Activated CD4-positive, alpha-beta T cell treated with anti-CD3 and anti-CD28 coated beads, Interleukin-2, amount 50 U/mL, for 24 hours (primary cell): Measurements from ENCODE around the gene KRTAP8-1.

Source experiments
- DNase-seq, 2 donors: peaks; one replicate each; pipeline ENCODE4 v3.0.0-alpha.2; 2020; ENCODE audit warnings: low read depth in 1 of 2, low spot score in 1 of 2

Gene KRTAP8-1

GRCh38 chr21:30813174-30813573 lies at the start of gene KRTAP8-1:
Gene KRTAP8-1 (minus strand): TSS chr21:30813274. CDS start chr21:30813220, 54 bp downstream.
- no peak for DNase-seq

- no peak for DNase-seq
Measured at GRCh38 chr21:30847627-30848500, 34.8 kb upstream of the KRTAP8-1 start.

GRCh38 chr21:30842990-30843389 lies 29.9 kb upstream of the KRTAP8-1 start:
- no peak for DNase-seq

- DNase-seq = peak in 1 of 2 donors; percentile 21
Measured at GRCh38 chr21:30839304-30839703, 26.2 kb upstream of the KRTAP8-1 start.

DNA sequence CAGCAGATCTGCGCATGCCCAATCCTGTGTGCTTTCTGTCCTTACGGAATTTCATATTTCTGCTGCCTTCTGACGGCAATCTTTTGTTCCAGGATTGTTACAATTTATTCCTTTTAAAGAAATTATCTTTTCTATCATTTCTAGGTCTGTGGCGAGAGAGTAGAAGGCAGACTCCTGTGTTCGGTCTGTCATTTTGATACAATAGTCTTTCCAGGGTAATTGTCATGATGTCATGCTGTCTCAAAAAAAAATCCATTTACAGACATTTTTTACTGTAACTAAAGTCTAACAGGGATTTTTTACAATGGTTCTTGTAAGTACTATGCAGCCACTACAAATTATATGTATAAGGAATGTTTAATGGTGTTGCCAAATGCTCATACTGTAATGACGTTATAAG lies 25.5 kb upstream of the KRTAP8-1 start:
- no peak for DNase-seq

DNA sequence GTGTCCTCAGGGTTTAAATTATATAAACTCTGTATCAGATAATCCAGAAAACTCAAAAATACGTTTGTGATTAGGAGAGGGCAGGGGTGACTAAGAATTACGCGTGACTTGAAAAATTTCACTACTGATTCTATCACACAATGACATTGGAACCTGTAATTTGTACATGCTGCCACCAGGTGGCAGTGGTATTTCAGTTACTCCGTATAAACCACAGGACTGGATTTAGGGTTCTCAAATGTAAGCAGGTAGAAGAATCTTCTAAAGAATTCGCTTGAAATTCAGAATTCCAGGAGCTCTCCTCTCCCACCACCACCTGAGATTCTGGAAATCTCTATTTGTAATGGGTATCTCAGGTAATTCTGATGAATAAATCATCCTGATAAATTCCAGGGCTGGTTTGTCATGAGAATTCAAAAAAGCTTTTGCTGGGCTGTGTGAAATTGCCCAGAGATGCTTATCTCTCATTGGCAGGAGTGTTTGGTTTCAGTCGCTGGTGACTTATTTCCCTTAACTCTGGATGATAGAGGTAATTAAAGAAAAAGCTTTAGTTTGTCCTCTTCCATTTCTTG lies 18.2 kb upstream of the KRTAP8-1 start:
- peak in 1 of 2 donors; percentile 21 for DNase-seq

- no peak for DNase-seq
Measured at GRCh38 chr21:30829659-30830058, 16.6 kb upstream of the KRTAP8-1 start, which contains the start of gene KRTAP7-1. Gene KRTAP7-1 (minus strand): TSS chr21:30829759. CDS start chr21:30829698, 61 bp downstream.

- DNase-seq = no peak
Measured at GRCh38 chr21:30818837-30819610, 6.0 kb upstream of the KRTAP8-1 start.

DNA sequence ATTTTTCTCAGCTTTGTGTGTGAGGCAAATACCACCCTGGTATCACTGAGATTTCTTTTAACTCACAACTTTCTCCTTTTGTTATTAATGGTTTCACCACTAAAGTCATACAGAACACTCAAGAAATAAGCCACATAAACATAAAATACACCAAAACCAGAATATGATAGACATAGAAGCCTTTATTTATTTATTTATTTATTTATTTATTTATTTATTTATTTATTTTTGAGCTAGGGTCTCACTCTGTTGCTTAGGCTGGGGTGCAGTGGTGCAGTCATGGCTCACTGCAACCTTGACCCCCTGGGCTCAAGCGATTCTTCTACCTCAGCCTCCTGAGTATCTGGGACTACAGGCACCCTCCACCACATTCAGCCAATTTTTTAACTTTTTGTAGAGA lies 12.5 kb downstream of the KRTAP8-1 start:
- DNase-seq = no peak

DNA sequence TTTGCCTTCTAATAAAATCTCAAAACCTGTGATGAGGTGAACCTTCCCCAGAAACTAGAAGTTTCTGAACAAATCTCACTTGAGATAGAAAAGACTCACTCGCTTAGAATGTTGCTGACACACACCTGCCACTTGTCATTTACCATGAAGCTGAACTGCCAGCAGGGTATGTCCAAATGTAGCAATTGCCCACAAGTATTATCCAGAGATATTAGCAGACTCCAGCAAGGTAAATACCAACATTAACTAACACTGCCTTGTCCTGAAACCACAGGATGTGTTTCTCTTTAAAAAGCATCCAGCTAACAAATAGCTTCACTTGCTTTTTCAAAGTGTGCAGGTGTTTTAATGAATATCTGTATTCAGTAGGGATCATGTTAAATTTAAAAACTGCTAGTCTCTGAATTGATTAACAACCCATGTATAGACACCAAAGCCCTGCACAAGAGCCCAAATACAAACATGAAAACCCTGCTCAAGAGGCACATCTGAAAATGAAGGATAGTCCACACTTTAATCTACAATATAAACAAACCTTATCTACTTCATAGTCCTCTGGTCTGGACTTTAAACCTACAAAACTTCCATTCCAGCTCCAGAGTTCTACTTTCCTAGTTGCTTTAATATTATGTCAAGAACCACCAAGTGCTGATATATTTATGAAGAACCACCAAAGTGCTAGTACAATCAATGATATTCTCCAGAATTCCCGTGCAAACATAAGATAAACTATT lies 19.3 kb downstream of the KRTAP8-1 start:
- no peak for DNase-seq

- DNase-seq = no peak
Measured at GRCh38 chr21:30779249-30779648, 33.8 kb downstream of the KRTAP8-1 start.

- no peak for DNase-seq
Measured at GRCh38 chr21:30769724-30770431, 43.2 kb downstream of the KRTAP8-1 start.
